K562 (cell line): ENCODE measurements around the gene IDH1. TPM values are rescaled to one million over a fixed set of nuclear protein-coding genes. Genes with fewer than 3 reads are reported as not detected.

Experiments used
- ATF7 ChIP-seq: fragments of 450-650 bp; IDR thresholded peaks from 2 replicates; pipeline ENCODE4 v1.7.1; 2014; ENCODE audit warnings: mild to moderate bottlenecking, moderate library complexity
- BACH1 ChIP-seq: fragments of 200-800 bp; sonication (Bioruptor generic); IDR thresholded peaks from 2 replicates; pipeline ENCODE4 v1.6.1; 2016; ENCODE audit warnings: missing genetic modification characterization, missing compliant biosample characterization
- C11orf30 ChIP-seq: fragments of 450-650 bp; IDR thresholded peaks from 2 replicates; pipeline ENCODE4 v1.6.1; 2016; ENCODE audit warnings: low read depth, mild to moderate bottlenecking
- JUND ChIP-seq, 2 experiments: IDR thresholded peaks; 2 replicates in 1 of 2; 3 replicates in 1 of 2; pipeline ENCODE4 v1.6.1; 2011; ENCODE audit warnings: borderline replicate concordance in 2 of 2, low read depth in 2 of 2, low read length in 2 of 2, improper control_type of control experiment in 1 of 2, missing biosample characterization in 1 of 2, missing genetic modification characterization in 1 of 2, missing genetic modification reagents in 1 of 2
- MAFG ChIP-seq: fragments of 450-650 bp; conservative IDR thresholded peaks from 2 replicates; pipeline ENCODE4 v1.6.1; 2016; ENCODE audit warnings: missing genetic modification characterization, missing compliant biosample characterization
- MLLT1 ChIP-seq, 2 experiments: fragments of 450-650 bp; IDR thresholded peaks; 2 replicates each; pipeline ENCODE4 v1.6.1; 2016
- MNT ChIP-seq, 2 experiments: fragments of 450-650 bp; conservative IDR thresholded peaks; 2 replicates each; pipeline ENCODE4 v1.6.1; 2017; ENCODE audit warnings: mild to moderate bottlenecking in 2 of 2, moderate library complexity in 2 of 2
- POLR2AphosphoS2 ChIP-seq: IDR thresholded peaks from 2 replicates; pipeline ENCODE4 v1.6.1; 2012; ENCODE audit warnings: low read length, improper control_type of control experiment
- POLR2H ChIP-seq: IDR thresholded peaks from 2 replicates; pipeline ENCODE4 v1.6.1; 2016; ENCODE audit warnings: missing genetic modification characterization, low read depth, mild to moderate bottlenecking, control low read depth, missing compliant biosample characterization, moderate library complexity
- SMARCA4 ChIP-seq: fragments of 450-650 bp; IDR thresholded peaks from 2 replicates; pipeline ENCODE4 v1.6.1; 2016
- TCF15 ChIP-seq: fragments of 250-450 bp; sonication (Bioruptor Pico); IDR thresholded peaks from 2 replicates; pipeline ENCODE4 v1.8.0; 2022; ENCODE audit warnings: moderate library complexity, mild to moderate bottlenecking, inconsistent platforms
- ZBTB40 ChIP-seq, 2 experiments: fragments of 450-650 bp in 1 of 2; sonication (generic) in 1 of 2; formaldehyde crosslinking in 1 of 2; IDR thresholded peaks; 2 replicates each; pipeline versions ENCODE4 v1.7.1 to v1.9.0; 2016 to 2022; ENCODE audit warnings: inconsistent platforms in 1 of 2, mild to moderate bottlenecking in 1 of 2, missing genetic modification reagents in 1 of 2
- ZKSCAN8 ChIP-seq: fragments of 200-800 bp; sonication (Bioruptor generic); IDR thresholded peaks from 2 replicates; pipeline ENCODE4 v1.6.1; 2016; ENCODE audit warnings: missing genetic modification characterization, missing compliant biosample characterization
- polyA plus RNA-seq, 8 experiments: library from polyadenylated mRNA; depleted of rRNA in 4 of 8; stranded (reverse) in 5 of 8; unstranded in 3 of 8; fragments of >200 nt; fragmentation: Nextera tagmentation in 2 of 8; fragmentation: Illumina TruSeq in 1 of 8; extraction: Ambion mirVana in 2 of 8; extraction: Trizol in 1 of 8; gene quantifications; 2 replicates each; pipeline versions ENCODE4 v1.2.1 to v1.2.3, GENCODE V29; 2011 to 2014; ENCODE audit warnings: inconsistent platforms in 1 of 8, missing spikeins in 1 of 8
- total RNA-seq, 7 experiments: library from RNA; depleted of rRNA in 6 of 7; stranded (reverse); fragments of >200 nt in 6 of 7; fragmentation: Illumina TruSeq in 2 of 7; extraction: Trizol in 2 of 7; gene quantifications; 2 replicates each; pipeline versions ENCODE4 v1.2.1 to v1.2.3, GENCODE V29; 2011 to 2021; ENCODE audit warnings: low replicate concordance in 1 of 7

Gene IDH1
- total and polyA plus RNA-seq, 9 of the 15 experiments (the other 6 are each of a cell fraction or from before 2014, with no cell fraction given): 61.9 to 194 (median 101) TPM

DNA sequence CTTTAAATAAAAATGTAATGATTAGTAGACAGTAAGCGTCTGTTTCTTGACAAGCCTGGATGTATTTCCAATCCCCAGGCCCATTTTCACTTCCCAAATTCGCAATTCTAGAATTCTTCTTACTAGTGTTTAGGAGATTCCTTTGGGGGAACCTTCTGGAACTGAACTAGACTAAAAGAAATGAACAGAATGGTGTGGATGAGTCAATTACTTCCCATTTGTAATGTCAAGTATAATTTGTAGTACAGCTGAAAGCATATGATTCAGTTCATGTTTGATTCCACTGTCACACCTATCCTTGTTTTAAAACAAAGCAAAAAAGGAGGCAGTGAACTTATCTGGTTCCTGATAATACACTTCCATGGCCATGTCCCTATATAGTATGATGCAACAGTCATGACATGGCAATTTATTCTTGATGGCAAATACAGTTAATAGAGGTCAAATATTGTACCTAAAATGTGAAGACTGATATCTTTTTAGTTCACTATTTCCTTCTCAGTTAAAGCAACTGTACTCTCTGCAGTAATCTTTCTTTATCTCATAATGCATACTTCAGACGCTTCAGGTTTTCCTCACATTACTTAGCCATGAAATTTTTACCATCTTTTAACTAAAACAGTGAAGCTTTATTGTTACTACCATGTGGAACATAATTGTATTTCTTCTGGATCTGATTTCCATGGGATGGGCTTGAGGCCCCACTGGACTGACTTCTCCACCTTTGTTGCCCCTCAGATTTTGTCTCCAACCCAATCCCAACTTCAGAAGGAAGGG lies 2.0 kb downstream of the IDH1 start (continued):
- TF ChIP-seq JUND (IDR thresholded peaks at IDR 0.05; ENCODE audit: borderline replicate concordance, low read depth, low read length) (peak; percentile 85), JUND (tag; IDR thresholded peaks at IDR 0.05; ENCODE audit: borderline replicate concordance, low read depth, low read length) (peak; percentile 87), POLR2H (tag) (peak; percentile 39), MNT (conservative IDR thresholded peaks at IDR 0.05) (peak; percentile 20 to 33; a peak in 1 of 4 replicates), ATF7 (peak; percentile 81), SMARCA4 (peak; percentile 73), MLLT1 (IDR thresholded peaks at IDR 0.05) (no peak), ZKSCAN8 (CRISPR knock-in tag) (no peak), C11orf30 (peak; percentile 87), BACH1 (tag) (peak; percentile 58; the same call in 1 of the 2 replicates), ZBTB40 (IDR thresholded peaks at IDR 0.05) (peak; percentile 53), ZBTB40 (CRISPR knock-in tag; IDR thresholded peaks at IDR 0.05) (no peak), POLR2AphosphoS2 (no peak), MAFG (tag) (peak; percentile 95), TCF15 (CRISPR knock-in tag) (0 out of 2 replicates have a peak, but pooled peaks have one; percentile 12)
